GM23338 (cell line): Measurements from ENCODE around the gene FUNDC1. TPM values are rescaled to one million over a fixed set of nuclear protein-coding genes. Genes with fewer than 3 reads are reported as not detected.

Experiments
- ATAC-seq: fragments of 200-7000 bp; cut with Tn5 transposase; 3 replicates; pipeline ENCODE4 v1.9.1; 2020
- DNase-seq: peaks from one replicate; pipeline ENCODE4 v3.0.0-alpha.2; 2015; ENCODE audit warnings: low spot score
- H2AFZ ChIP-seq: fragments of 200-600 bp; sonication (generic); 2 replicates; pipeline ENCODE4 v1.8.0; 2016; ENCODE audit warnings: antibody characterized with exemption, mild to moderate bottlenecking, moderate library complexity
- H3F3A ChIP-seq: fragments of 200-600 bp; sonication (generic); replicated peaks from 2 replicates; pipeline ENCODE4 v1.8.0; 2017; ENCODE audit warnings: antibody characterized with exemption, mixed run types, low read depth
- H3K27ac ChIP-seq: fragments of 200-600 bp; sonication (generic); 2 replicates; pipeline ENCODE4 v1.6.1; 2016; ENCODE audit warnings: low read depth
- H3K27me3 ChIP-seq: fragments of 200-600 bp; sonication (generic); 2 replicates; pipeline ENCODE4 v1.8.0; 2016; ENCODE audit warnings: mild to moderate bottlenecking, mixed run types, moderate library complexity; ENCODE audit not compliant: insufficient read depth
- H3K36me3 ChIP-seq: fragments of 200-600 bp; sonication (generic); 2 replicates; pipeline ENCODE4 v1.8.0; 2016; ENCODE audit warnings: mild to moderate bottlenecking; ENCODE audit not compliant: insufficient read depth
- H3K4me1 ChIP-seq: fragments of 200-600 bp; sonication (generic); 2 replicates; pipeline ENCODE4 v1.8.0; 2016; ENCODE audit warnings: mild to moderate bottlenecking, moderate library complexity; ENCODE audit not compliant: insufficient read depth
- H3K4me2 ChIP-seq: fragments of 200-600 bp; sonication (generic); 2 replicates; pipeline ENCODE4 v1.7.1; 2017; ENCODE audit warnings: mixed run types
- H3K4me3 ChIP-seq: fragments of 200-600 bp; sonication (generic); 2 replicates; pipeline ENCODE4 v1.6.1; 2016; ENCODE audit warnings: mixed run types
- H3K79me2 ChIP-seq: fragments of 200-600 bp; sonication (generic); replicated peaks from 2 replicates; pipeline ENCODE4 v1.8.0; 2017; ENCODE audit warnings: mild to moderate bottlenecking; ENCODE audit not compliant: insufficient read depth
- H3K9me2 ChIP-seq: fragments of 200-600 bp; sonication (generic); 2 replicates; pipeline ENCODE4 v1.8.0; 2017; ENCODE audit not compliant: insufficient read depth
- H4K20me1 ChIP-seq: fragments of 200-600 bp; sonication (generic); replicated peaks from 2 replicates; pipeline ENCODE4 v1.8.0; 2017; ENCODE audit warnings: mild to moderate bottlenecking; ENCODE audit not compliant: insufficient read depth
- H3K27ac Mint-ChIP-seq: 2 replicates; pipeline ENCODE4 v1.8.0; 2020; ENCODE audit warnings: inconsistent platforms, mild to moderate bottlenecking, moderate library complexity, mixed read lengths
- H3K27me3 Mint-ChIP-seq: 3 replicates; pipeline ENCODE4 v1.8.0; 2022; ENCODE audit warnings: low read depth, mild to moderate bottlenecking, moderate library complexity, mixed read lengths, inconsistent platforms; ENCODE audit not compliant: insufficient read depth, poor library complexity
- H3K36me3 Mint-ChIP-seq: 3 replicates; pipeline ENCODE4 v1.8.0; 2021; ENCODE audit warnings: low read depth, mild to moderate bottlenecking, inconsistent platforms, moderate library complexity, mixed read lengths
- H3K4me1 Mint-ChIP-seq: 3 replicates; pipeline ENCODE4 v1.8.0; 2020; ENCODE audit warnings: mild to moderate bottlenecking, inconsistent platforms, mixed read lengths
- H3K4me3 Mint-ChIP-seq: 3 replicates; pipeline ENCODE4 v1.8.0; 2021; ENCODE audit warnings: moderate library complexity, mild to moderate bottlenecking, inconsistent platforms, mixed read lengths
- H3K9me3 Mint-ChIP-seq: 3 replicates; pipeline ENCODE4 v1.8.0; 2020; ENCODE audit warnings: moderate library complexity, mild to moderate bottlenecking, inconsistent platforms, mixed read lengths
- EZH2 ChIP-seq: fragments of 200-600 bp; sonication (generic); IDR thresholded peaks from one replicate; pipeline ENCODE4 v1.8.0; 2017; ENCODE audit warnings: antibody characterized with exemption, mild to moderate bottlenecking, low read depth; ENCODE audit not compliant: unreplicated experiment
- EZH2phosphoT487 ChIP-seq: fragments of 200-600 bp; sonication (generic); IDR thresholded peaks from one replicate; pipeline ENCODE4 v1.8.1; 2018; ENCODE audit warnings: antibody characterized with exemption; ENCODE audit not compliant: unreplicated experiment
- POLR2AphosphoS5 ChIP-seq: IDR thresholded peaks from 2 replicates; pipeline ENCODE4 v1.6.1; 2016; ENCODE audit warnings: antibody characterized with exemption, low read depth
- REST ChIP-seq: IDR thresholded peaks from one replicate; pipeline ENCODE4 v1.6.1; 2018; ENCODE audit warnings: antibody characterized with exemption; ENCODE audit not compliant: unreplicated experiment
- ZNF114 ChIP-seq: fragments of 250-450 bp; sonication (Bioruptor Pico); IDR thresholded peaks from 2 replicates; pipeline ENCODE4 v1.5.0; 2020; ENCODE audit warnings: mild to moderate bottlenecking, moderate library complexity
- ZNF331 ChIP-seq: fragments of 250-450 bp; sonication (Bioruptor Pico); IDR thresholded peaks from 2 replicates; pipeline ENCODE4 v1.5.0; 2020; ENCODE audit warnings: low read depth, mild to moderate bottlenecking, moderate library complexity
- ZNF462 ChIP-seq: fragments of 250-450 bp; sonication (Bioruptor Pico); IDR thresholded peaks from 2 replicates; pipeline ENCODE4 v1.5.0; 2020; ENCODE audit warnings: mild to moderate bottlenecking, moderate library complexity
- polyA plus RNA-seq: library from polyadenylated mRNA; unstranded; fragments of >200 nt; fragmentation: Nextera tagmentation; extraction: Ambion mirVana; gene quantifications from 2 replicates; pipeline ENCODE4 v1.2.1, GENCODE V29; 2016
- total RNA-seq: library from RNA; depleted of rRNA; stranded (reverse); fragments of >200 nt; shearing (Covaris generic); gene quantifications from 2 replicates; pipeline ENCODE4 v1.2.3, GENCODE V29; 2014
- TF ChIP-seq, protein P1 (sequence below), 2 experiments: fragments of 200-600 bp in 1 of 2; sonication (generic) in 1 of 2; conservative IDR thresholded peaks; 2 replicates each; pipeline versions ENCODE4 v1.5.1 to v1.6.1; 2016 to 2017; ENCODE audit warnings: antibody characterized with exemption in 2 of 2, low read depth in 2 of 2, mild to moderate bottlenecking in 2 of 2, moderate library complexity in 1 of 2

Gene FUNDC1
- total and polyA plus RNA-seq, 2 experiments from 2014 or later, result 10.0 to 44.0 TPM

- Mint-ChIP-seq H3K9me3 (peaks cover 18% of the 10 kb centered on the region), H3K27ac (no peak overlapping the region), H3K27me3 (peaks cover 2% of the 10 kb centered on the region), H3K4me1 (no peaks in the 10 kb centered on the region), H3K4me3 (no peak overlapping the region), H3K36me3 (peaks cover 9% of the 10 kb centered on the region; the same call in 2 of the 3 replicates)
- H4K20me1 ChIP-seq, result no peaks in the 10 kb centered on the region
- no peak for TF ChIP-seq ZNF114 (CRISPR knock-in tag)
- TF ChIP-seq POLR2AphosphoS5, result no peak
- no peak for TF ChIP-seq REST
- TF ChIP-seq EZH2phosphoT487, result no peak
- TF ChIP-seq, protein P1, sequence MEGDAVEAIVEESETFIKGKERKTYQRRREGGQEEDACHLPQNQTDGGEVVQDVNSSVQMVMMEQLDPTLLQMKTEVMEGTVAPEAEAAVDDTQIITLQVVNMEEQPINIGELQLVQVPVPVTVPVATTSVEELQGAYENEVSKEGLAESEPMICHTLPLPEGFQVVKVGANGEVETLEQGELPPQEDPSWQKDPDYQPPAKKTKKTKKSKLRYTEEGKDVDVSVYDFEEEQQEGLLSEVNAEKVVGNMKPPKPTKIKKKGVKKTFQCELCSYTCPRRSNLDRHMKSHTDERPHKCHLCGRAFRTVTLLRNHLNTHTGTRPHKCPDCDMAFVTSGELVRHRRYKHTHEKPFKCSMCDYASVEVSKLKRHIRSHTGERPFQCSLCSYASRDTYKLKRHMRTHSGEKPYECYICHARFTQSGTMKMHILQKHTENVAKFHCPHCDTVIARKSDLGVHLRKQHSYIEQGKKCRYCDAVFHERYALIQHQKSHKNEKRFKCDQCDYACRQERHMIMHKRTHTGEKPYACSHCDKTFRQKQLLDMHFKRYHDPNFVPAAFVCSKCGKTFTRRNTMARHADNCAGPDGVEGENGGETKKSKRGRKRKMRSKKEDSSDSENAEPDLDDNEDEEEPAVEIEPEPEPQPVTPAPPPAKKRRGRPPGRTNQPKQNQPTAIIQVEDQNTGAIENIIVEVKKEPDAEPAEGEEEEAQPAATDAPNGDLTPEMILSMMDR (conservative IDR thresholded peaks at IDR 0.05; ENCODE audit: low read depth in 2 of 2), result no peak
- TF ChIP-seq ZNF331, result no peak
- no peak overlapping the region for H2AFZ ChIP-seq
- no peaks in the 10 kb centered on the region for H3F3A ChIP-seq
- no peak for ATAC-seq
- DNase-seq, result no peak
- no peaks in the 10 kb centered on the region for H3K36me3 ChIP-seq
- H3K4me3 ChIP-seq, result no peak overlapping the region
- no peaks in the 10 kb centered on the region for H3K9me2 ChIP-seq
- H3K27me3 ChIP-seq, result no peaks in the 10 kb centered on the region
- H3K27ac ChIP-seq, result no peak overlapping the region
- H3K4me2 ChIP-seq, result no peak overlapping the region
- H3K4me1 ChIP-seq, result no peaks in the 10 kb centered on the region
- H3K79me2 ChIP-seq, result no peaks in the 10 kb centered on the region
These were observed 26.5 kb upstream of the FUNDC1 start for GRCh38 chrX:44569122-44569521.

- Histone ChIP-seq H3K27me3 (no peaks in the 10 kb centered on the region), H3K4me1 (no peaks in the 10 kb centered on the region), H3F3A (no peaks in the 10 kb centered on the region), H3K79me2 (no peaks in the 10 kb centered on the region), H3K9me2 (no peaks in the 10 kb centered on the region), H3K36me3 (no peaks in the 10 kb centered on the region), H3K4me2 (no peak overlapping the region), H3K27ac (no peak overlapping the region), H2AFZ (no peak overlapping the region), H3K4me3 (no peak overlapping the region), H4K20me1 (no peaks in the 10 kb centered on the region)
- Mint-ChIP-seq H3K9me3 (peaks cover 14% of the 10 kb centered on the region), H3K4me3 (no peak overlapping the region), H3K27ac (no peak overlapping the region), H3K4me1 (no peaks in the 10 kb centered on the region), H3K36me3 (peaks cover 9% of the 10 kb centered on the region; the same call in 2 of the 3 replicates), H3K27me3 (peaks cover 2% of the 10 kb centered on the region)
- no peak for DNase-seq
- no peak for ATAC-seq
- TF ChIP-seq EZH2 (no peak), ZNF462 (CRISPR knock-in tag) (no peak)
- TF ChIP-seq, protein P1 (conservative IDR thresholded peaks at IDR 0.05; ENCODE audit: low read depth in 2 of 2), result no peak
These were observed 25.5 kb upstream of the FUNDC1 start for GRCh38 chrX:44568196-44568595.
